HG02981 (cell line): Measurements from ENCODE around the gene GBX1.
A peak's percentile ranks its signal among the peaks of the same experiment; 100 is the strongest.

Experiments used
- ATAC-seq: cut with Tn5 transposase; IDR thresholded peaks from one replicate; pipeline ENCODE4 v1.9.1; 2021; ENCODE audit warnings: mild to moderate bottlenecking, moderate library complexity; ENCODE audit not compliant: unreplicated experiment

GBX1 gene

DNA sequence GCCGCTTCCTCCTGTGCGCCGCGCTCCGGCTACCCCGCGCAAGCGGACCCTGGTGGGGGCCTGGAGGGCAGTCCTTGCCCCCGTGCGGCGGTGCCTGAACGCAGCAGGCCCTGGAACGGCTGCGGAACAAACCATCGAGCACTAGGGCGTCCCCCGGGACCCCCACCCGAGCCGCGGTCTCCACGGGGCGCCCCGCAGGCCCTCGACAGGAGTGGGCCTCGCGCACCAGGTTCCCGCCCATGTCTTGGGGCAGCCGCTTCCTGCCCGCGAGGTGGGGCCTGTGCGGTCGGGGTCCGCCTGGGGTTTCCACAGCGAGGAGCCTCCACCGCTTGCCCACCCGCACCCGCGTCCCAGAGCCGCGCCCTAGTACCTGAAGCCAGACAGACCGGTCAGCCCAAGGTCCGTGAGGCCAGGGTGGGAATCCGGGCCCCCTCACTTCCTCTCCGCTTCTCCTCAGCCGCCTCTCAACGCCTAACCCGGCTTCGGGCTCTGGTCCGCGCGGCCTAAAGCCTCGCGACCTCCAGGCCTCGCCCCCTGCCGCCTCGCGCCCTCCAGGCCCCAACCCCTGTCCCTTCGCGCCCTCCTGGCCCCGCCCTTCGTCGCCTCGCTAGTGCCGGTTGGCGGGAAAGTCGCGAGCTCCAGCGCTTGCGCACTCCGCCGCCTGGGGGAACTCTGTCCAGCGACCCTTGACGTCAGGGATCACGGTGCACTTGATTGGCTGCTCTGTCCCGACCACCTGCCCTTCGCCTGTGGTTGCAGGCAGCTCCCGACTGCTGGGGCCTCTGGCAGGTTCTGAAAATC, 7.0 kb upstream of the GBX1 start:
- ATAC-seq = no peak

DNA sequence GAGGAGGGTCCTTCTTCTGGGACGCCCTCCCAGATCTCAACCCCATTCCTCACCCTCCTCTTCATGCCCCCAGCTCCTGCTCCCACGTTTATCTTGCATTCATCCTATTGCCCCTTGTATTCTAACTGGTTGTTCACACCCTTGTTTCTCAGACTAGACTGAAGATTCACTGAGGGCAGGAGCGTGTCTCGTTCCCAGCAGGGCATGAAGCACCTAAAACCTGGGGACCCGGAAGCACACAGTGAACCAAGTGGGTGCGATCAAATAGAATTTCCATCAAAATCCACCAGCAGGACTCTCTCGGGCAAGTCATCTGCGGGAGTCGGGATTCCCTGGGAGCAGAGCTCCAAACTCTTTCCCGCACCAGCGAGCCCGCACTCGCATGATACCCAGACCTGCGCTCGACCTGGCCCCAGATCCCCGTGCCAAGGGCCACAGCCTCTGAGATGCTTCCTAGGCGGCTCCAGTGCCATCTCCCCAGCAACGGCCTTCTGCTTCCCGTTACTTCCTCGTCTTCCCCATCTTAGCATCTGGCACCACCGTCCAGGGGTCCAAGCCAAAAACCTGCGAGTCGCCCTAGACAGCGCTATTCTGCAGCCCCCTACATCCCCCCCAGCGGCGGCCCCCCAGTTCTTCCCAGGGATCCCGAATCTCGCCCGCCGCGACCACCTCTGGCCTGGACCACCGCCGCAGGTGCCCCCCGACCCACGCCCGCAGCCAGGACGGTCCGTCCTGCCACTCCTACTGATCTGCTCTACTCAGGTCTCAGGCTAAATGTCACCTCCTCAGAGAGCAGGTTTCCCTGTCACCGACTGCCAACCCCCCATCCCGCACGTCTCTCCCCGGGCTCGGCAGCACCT, 6.1 kb upstream of the GBX1 start:
- ATAC-seq = no peak

DNA sequence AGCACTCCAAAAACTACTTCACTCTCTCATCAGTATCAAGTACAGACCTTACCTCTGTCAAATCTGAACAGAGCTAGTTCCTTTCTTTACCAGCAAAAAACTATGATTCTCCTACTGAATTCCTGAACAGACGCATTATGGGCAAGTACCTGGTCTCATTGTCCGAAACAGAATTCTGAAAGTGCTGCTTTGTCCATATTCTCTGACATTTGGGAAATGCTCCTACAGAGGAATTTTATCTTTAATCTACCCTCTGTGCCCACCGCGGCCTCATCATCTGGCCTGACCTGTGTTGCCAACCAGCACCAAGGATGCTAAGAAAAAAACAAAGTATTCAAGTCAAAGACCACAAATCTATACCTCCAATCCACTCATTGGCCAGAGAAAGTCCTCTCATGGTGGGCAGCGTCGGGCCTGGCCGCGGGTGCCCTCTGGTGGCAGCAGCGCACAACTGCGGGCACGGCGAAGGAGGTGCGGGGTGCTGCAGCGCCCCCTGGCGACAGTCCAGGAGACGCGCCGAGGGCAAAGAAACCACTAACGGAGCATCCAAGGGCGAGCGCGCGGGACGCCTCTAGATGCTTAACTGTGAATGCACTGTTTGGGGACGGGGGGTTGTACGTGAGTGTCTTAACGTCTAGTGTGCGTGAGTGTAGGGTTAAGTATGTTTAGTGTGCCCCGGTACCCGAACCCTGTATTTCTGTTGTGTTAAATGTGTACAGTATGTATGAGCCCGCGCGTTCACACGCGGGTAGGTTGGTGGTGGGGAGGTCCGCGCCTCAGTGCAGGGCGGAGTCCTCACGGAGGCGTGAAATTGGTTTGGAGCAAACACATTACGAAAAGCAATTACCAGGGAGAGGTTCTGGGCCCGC, 5.0 kb upstream of the GBX1 start:
- peak; percentile 70 for ATAC-seq

DNA sequence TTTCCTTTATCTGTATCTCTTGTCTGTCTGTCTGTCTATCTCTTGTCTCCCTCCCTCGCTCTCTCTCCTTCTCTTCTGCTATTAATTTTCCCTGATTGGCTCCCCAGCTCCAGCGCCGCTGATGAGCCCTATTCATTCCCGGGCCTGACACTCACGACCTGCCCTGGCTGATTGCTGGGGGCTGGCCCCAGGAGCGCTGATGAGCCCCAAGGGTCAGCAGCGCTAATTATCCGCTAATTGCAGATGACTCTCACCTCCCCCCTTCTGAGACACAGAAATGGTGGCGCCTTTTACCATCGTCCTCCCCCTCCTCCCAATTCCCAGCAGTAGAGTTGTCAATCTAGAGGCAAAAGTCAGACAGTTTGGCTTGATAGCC, 1.3 kb upstream of the GBX1 start:
- no peak for ATAC-seq

DNA sequence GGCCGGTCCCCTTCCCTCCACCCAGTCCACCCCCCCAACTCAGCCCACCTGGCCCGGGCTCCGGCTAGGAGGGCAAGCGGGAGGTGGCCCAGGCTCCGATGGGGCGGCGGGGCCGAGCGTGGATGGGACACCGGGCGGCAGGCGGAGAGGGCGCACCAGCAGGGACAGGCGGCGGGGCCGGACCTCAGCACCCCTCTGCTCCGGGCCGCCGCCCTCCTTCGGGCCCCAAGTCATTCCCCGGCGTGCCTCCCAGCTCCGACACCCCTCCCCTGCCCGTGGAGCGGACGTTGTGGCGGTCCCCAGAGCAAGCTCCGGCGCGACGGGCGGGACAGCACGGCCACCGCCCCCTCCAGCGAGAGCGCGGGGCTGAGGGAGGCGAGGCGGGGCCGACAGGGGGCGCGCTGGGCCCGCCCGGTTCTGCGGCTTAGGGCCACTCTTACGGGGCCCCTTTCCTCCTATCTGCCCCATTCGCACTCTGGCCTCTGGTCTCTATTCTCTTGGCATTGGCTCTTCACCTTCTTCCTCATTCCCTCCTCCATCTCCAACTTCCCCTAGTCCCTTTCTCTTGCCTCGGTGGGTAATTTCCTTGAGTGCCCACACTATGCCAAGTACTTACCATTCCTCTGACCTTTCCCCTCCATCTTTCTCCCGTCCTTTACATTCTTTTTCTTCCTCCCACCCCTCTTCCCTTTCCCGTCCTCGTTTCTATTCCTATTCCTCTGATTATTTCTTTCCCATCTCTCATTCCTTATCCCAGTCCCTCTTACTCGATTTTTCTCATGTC, 701 bp upstream of the GBX1 start:
- ATAC-seq = peak; percentile 66

GRCh38 chr7:151166629-151167196, 781 bp downstream of the GBX1 start:
- no peak for ATAC-seq

DNA sequence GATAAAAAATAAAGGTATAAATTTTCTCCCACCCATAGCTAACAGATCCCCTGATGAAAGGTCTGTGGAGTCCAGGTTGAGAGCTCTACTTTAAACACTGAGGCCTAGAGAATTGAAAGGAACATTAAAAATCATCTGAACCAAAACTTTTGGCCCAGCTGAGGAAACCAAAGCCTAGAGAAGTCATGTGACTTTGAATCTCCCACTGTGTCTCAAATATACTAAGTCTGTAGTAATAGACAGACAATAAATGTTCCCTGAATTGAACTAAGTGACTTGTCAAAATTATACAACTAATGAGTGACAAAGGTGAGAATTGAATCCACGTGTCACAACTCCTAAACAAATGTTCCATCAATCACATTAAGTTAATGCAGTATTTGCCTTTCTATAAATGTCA, 5.7 kb downstream of the GBX1 start:
- no peak for ATAC-seq

DNA sequence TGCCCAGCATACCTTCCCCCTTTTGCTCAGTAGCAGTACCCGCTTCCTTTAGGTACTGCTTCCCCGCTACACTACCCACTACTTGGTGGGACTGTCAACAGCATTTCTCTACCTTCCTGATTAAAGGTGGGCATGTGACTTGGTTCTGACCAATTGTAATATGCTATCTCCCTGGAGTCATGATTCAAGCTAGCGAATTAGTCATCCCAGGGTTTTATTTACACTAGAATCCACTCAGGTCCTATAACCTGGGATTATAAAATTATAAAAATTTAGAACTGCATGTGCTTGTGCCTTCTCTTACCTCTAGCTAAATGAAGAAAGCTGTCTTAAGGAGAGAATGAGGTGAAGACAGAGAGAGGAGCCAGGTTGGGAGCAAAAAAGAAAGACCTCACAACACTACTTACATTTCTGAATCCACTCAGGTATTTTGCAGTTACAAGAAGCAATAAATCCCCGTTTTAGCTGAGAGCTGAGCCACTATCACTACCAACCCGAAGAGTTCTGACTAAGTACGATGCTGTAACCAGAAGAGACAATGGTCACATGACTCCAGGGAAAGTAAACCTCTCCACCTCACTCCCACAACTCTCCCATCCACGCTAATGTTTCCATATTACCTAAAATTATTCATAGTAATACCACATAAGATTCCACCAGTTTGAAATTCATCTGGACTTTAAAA, 9.7 kb downstream of the GBX1 start:
- ATAC-seq = no peak

- no peak for ATAC-seq
Measured at GRCh38 chr7:151152643-151153513, 14.6 kb downstream of the GBX1 start.

GRCh38 chr7:151150388-151150787, 17.1 kb downstream of the GBX1 start:
- ATAC-seq = no peak

- ATAC-seq = no peak
Measured at GRCh38 chr7:151148319-151149259, 18.9 kb downstream of the GBX1 start.

DNA sequence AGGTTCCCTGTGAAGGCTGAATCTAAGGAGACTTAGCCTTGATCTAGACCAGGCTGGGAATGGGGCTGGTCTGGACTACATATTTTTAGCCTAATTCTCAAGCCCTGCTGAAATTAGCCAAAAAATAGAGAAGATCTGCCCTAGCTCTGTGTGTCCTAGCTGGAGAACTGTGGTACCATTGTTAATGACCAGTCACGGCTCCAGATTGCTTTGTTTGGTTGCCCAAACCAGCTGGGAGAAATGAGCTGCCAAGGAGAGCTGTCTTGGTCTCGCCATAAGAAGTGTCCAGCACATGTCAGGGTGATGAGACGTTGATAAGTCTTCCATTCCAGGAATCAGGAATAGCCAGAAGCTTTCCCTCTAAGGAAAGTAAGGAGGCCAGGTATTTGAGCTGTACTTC, 20.7 kb downstream of the GBX1 start:
- ATAC-seq = no peak

- ATAC-seq = no peak
Measured at GRCh38 chr7:151144387-151144786, 23.1 kb downstream of the GBX1 start.

- no peak for ATAC-seq
Measured at GRCh38 chr7:151143261-151144015, 24.1 kb downstream of the GBX1 start.

GRCh38 chr7:151142686-151143040, 24.8 kb downstream of the GBX1 start:
- no peak for ATAC-seq

GRCh38 chr7:151141855-151142685, 25.4 kb downstream of the GBX1 start:
- no peak for ATAC-seq
